Panc1 (cell line): Measurements from ENCODE around the gene ARHGEF12.

Source experiments
- CTCF ChIP-seq: fragments of 450-650 bp; IDR thresholded peaks from 2 replicates; pipeline ENCODE4 v1.5.1; 2017; ENCODE audit warnings: mild to moderate bottlenecking
- POLR2AphosphoS5 ChIP-seq: IDR thresholded peaks from 2 replicates; pipeline ENCODE4 v1.6.1; 2012; ENCODE audit warnings: mild to moderate bottlenecking, low read depth, low read length, moderate library complexity
- SIN3A ChIP-seq: IDR thresholded peaks from 2 replicates; pipeline ENCODE4 v1.6.1; 2012; ENCODE audit warnings: low read depth, mild to moderate bottlenecking, low read length, moderate library complexity, borderline replicate concordance; ENCODE audit not compliant: insufficient read depth
- TF ChIP-seq, protein P1 (sequence below), 2 experiments: IDR thresholded peaks; 2 replicates each; pipeline ENCODE4 v1.6.1; 2011 to 2012; ENCODE audit warnings: low read depth in 2 of 2, control low read depth in 1 of 2, low read length in 1 of 2, mild to moderate bottlenecking in 1 of 2, moderate library complexity in 1 of 2; ENCODE audit not compliant: insufficient read depth in 1 of 2

DNA sequence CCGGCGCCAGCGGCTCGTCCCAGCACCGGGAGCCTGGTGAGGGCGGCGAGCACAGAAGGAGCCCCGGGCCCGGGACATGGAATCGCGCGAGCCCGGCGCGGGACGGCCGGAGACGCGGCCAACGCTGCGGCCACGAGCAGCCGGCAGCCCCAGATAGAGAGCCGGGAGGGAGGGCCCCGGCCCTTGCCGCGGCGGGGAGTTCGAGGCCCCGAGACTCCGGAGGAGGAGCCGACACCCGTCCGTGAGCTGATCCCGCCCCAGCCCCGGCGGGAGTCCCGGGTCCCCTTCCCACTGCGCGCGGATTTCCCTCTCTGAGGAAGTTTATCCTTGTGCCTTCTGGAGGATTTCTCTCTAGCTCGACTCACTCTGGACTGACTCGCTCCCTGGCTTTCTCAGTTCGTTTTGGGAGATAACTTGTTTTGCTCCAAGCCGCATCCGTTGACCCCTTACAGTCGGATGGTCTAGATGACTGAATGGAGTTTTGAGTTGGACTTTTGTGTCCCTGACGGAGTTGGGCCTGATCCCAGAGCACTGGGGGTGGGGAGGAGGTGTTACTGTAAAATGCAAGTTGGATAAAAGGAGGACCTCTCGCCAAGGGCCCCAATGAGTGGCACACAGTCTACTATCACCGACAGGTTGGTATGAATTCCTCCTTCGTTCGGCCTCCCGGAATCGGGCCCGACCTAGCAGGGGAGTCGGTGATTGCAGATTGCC, 585 bp downstream of the ARHGEF12 start:
- TF ChIP-seq CTCF (no peak), POLR2AphosphoS5 (no peak), SIN3A (0 out of 2 replicates have a peak, but pooled peaks have one; percentile 88)
- TF ChIP-seq, protein P1, sequence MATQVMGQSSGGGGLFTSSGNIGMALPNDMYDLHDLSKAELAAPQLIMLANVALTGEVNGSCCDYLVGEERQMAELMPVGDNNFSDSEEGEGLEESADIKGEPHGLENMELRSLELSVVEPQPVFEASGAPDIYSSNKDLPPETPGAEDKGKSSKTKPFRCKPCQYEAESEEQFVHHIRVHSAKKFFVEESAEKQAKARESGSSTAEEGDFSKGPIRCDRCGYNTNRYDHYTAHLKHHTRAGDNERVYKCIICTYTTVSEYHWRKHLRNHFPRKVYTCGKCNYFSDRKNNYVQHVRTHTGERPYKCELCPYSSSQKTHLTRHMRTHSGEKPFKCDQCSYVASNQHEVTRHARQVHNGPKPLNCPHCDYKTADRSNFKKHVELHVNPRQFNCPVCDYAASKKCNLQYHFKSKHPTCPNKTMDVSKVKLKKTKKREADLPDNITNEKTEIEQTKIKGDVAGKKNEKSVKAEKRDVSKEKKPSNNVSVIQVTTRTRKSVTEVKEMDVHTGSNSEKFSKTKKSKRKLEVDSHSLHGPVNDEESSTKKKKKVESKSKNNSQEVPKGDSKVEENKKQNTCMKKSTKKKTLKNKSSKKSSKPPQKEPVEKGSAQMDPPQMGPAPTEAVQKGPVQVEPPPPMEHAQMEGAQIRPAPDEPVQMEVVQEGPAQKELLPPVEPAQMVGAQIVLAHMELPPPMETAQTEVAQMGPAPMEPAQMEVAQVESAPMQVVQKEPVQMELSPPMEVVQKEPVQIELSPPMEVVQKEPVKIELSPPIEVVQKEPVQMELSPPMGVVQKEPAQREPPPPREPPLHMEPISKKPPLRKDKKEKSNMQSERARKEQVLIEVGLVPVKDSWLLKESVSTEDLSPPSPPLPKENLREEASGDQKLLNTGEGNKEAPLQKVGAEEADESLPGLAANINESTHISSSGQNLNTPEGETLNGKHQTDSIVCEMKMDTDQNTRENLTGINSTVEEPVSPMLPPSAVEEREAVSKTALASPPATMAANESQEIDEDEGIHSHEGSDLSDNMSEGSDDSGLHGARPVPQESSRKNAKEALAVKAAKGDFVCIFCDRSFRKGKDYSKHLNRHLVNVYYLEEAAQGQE (IDR thresholded peaks at IDR 0.05; ENCODE audit: insufficient read depth in 1 of 2, low read depth in 2 of 2, low read length in 1 of 2) = no peak
